PC-9 (cell line): ENCODE data around the gene SYCP2L. TPM values are rescaled to one million over a fixed set of nuclear protein-coding genes. Genes with fewer than 3 reads are reported as not detected.

ENCODE experiments used
- BruUV-seq: library from RNA; stranded (reverse); fragments of 400-500 nt; replicated peaks from 2 replicates; lab custom pipeline; 2021; lab: Mats Ljungman, UMichigan
- CTCF ChIA-PET: fragments of 300-600 bp; sonication (Branson Sonifier 250); formaldehyde crosslinking; loops from one replicate; lab custom pipeline; 2022; ENCODE audit warnings: antibody characterized with exemption; lab: Charles Lee
- POLR2A ChIA-PET: fragments of 300-600 bp; sonication (Branson Sonifier 250); formaldehyde crosslinking; loops from one replicate; lab custom pipeline; 2022; ENCODE audit warnings: antibody characterized with exemption; ENCODE audit not compliant: unreplicated experiment; lab: Charles Lee
- DNase-seq, 2 experiments: peaks; one replicate each; pipeline versions ENCODE4 v3.0.0 to v3.0.0-alpha.2; 2015 to 2022; ENCODE audit warnings: mixed read lengths in 1 of 2
- H2AFZ ChIP-seq: fragments of 200-600 bp; sonication (generic); 2 replicates; pipeline ENCODE4 v1.8.1; 2017; ENCODE audit warnings: antibody characterized with exemption
- H3F3A ChIP-seq: fragments of 200-600 bp; sonication (generic); 2 replicates; pipeline ENCODE4 v1.8.1; 2017; ENCODE audit warnings: antibody characterized with exemption, mild to moderate bottlenecking, low read depth; ENCODE audit not compliant: insufficient read depth
- H3K27ac ChIP-seq: fragments of 200-600 bp; sonication (generic); 2 replicates; pipeline ENCODE4 v1.6.1; 2016; ENCODE audit warnings: mixed run types
- H3K27me3 ChIP-seq: fragments of 200-600 bp; sonication (generic); 2 replicates; pipeline ENCODE4 v1.6.1; 2016; ENCODE audit warnings: low read depth, mixed run types; ENCODE audit not compliant: insufficient read depth
- H3K36me3 ChIP-seq: fragments of 200-600 bp; sonication (generic); 2 replicates; pipeline ENCODE4 v1.6.1; 2016; ENCODE audit warnings: low read depth, mixed run types
- H3K4me1 ChIP-seq: fragments of 200-600 bp; sonication (generic); replicated peaks from 2 replicates; pipeline ENCODE4 v1.6.1; 2016; ENCODE audit warnings: mixed run types; ENCODE audit not compliant: insufficient read depth
- H3K4me2 ChIP-seq: fragments of 200-600 bp; sonication (generic); 2 replicates; pipeline ENCODE4 v1.6.1; 2017; ENCODE audit warnings: mixed run types
- H3K4me3 ChIP-seq: fragments of 200-600 bp; sonication (generic); 2 replicates; pipeline ENCODE4 v1.6.1; 2016; ENCODE audit warnings: mixed run types
- H3K79me2 ChIP-seq: fragments of 200-600 bp; sonication (generic); 2 replicates; pipeline ENCODE4 v1.6.1; 2017; ENCODE audit warnings: low read depth, mixed run types
- H3K9me2 ChIP-seq: fragments of 200-600 bp; sonication (generic); 2 replicates; pipeline ENCODE4 v1.8.1; 2017; ENCODE audit warnings: mild to moderate bottlenecking; ENCODE audit not compliant: insufficient read depth
- H3K9me3 ChIP-seq: fragments of 200-600 bp; sonication (generic); 2 replicates; pipeline ENCODE4 v1.8.1; 2016; ENCODE audit warnings: low read depth; ENCODE audit not compliant: insufficient read depth
- H4K20me1 ChIP-seq: fragments of 200-600 bp; sonication (generic); 2 replicates; pipeline ENCODE4 v1.8.1; 2017; ENCODE audit not compliant: insufficient read depth
- EZH2 ChIP-seq: fragments of 200-600 bp; sonication (generic); IDR thresholded peaks from 2 replicates; pipeline ENCODE4 v1.8.0; 2017; ENCODE audit warnings: antibody characterized with exemption, low read depth
- intact Hi-C: fragments of 100-400 bp; cut with micrococcal nuclease; formaldehyde crosslinking; loops from one replicate; pipeline ENCODE4 v1.10.0; 2022; ENCODE audit not compliant: unreplicated experiment
- total RNA-seq: library from RNA; stranded (reverse); gene quantifications from 2 replicates; pipeline ENCODE4 v1.2.3, GENCODE V29; 2021
- TF ChIP-seq, protein P1 (sequence below): fragments of 200-600 bp; sonication (generic); conservative IDR thresholded peaks from 2 replicates; pipeline ENCODE4 v1.6.1; 2017; ENCODE audit warnings: mixed run types, antibody characterized with exemption, mild to moderate bottlenecking, moderate library complexity

Gene SYCP2L
- total RNA-seq, 1 experiment from 2014 or later = 12.6 TPM

DNA sequence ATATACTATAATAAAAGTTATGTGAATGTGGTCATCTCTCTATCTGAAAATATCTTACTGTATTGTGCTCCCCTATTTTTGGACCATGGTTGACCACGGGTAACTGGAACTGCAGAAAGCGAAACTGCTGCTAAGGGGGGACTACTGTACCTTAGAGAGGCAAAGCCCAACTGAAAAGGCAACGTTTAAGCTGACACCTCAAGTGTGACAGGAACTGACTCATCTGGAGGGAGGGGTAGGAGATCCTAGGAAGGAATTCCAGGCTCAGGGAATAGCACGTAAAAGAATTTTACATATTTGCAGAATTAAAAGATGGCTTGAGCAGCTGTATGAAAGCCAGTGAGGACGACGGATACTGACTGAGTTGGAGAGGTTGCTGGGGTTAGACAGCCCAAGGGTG, 122.5 kb downstream of the SYCP2L start:
- H3K4me1 ChIP-seq = peaks cover 28% of the 10 kb centered on the region
- H3K79me2 ChIP-seq = no peaks in the 10 kb centered on the region
- no peak for TF ChIP-seq EZH2
- TF ChIP-seq, protein P1, sequence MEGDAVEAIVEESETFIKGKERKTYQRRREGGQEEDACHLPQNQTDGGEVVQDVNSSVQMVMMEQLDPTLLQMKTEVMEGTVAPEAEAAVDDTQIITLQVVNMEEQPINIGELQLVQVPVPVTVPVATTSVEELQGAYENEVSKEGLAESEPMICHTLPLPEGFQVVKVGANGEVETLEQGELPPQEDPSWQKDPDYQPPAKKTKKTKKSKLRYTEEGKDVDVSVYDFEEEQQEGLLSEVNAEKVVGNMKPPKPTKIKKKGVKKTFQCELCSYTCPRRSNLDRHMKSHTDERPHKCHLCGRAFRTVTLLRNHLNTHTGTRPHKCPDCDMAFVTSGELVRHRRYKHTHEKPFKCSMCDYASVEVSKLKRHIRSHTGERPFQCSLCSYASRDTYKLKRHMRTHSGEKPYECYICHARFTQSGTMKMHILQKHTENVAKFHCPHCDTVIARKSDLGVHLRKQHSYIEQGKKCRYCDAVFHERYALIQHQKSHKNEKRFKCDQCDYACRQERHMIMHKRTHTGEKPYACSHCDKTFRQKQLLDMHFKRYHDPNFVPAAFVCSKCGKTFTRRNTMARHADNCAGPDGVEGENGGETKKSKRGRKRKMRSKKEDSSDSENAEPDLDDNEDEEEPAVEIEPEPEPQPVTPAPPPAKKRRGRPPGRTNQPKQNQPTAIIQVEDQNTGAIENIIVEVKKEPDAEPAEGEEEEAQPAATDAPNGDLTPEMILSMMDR = no peak
- ChIA-PET CTCF (no interaction called here), POLR2A (interaction anchor here (0.6 kb wide), 2 partner anchors 18 to 21 kb away, joined by 6 to 8 read pairs; no protein-coding TSS in a partner anchor)
- intact Hi-C loops = loop anchor here (2.0 kb wide), 1 partner anchor 59 kb away; no protein-coding TSS in a partner anchor
- no peaks in the 10 kb centered on the region for H3K9me2 ChIP-seq
- H3K36me3 ChIP-seq = no peaks in the 10 kb centered on the region
- H3F3A ChIP-seq = 0 out of 2 replicates have a peak, but pooled peaks cover 10% of the 10 kb centered on the region
- H3K27me3 ChIP-seq = no peaks in the 10 kb centered on the region
- no peak overlapping the region for H2AFZ ChIP-seq
- DNase-seq = peak in 1 of 2 experiments; percentile 13
- H3K4me3 ChIP-seq = no peak overlapping the region
- H4K20me1 ChIP-seq = no peaks in the 10 kb centered on the region
- peak overlapping the region; percentile 31; the same call in 1 of the 2 replicates for H3K4me2 ChIP-seq
- no TSS peak for BruUV-seq
- H3K9me3 ChIP-seq = no peaks in the 10 kb centered on the region
- no peak overlapping the region for H3K27ac ChIP-seq

DNA sequence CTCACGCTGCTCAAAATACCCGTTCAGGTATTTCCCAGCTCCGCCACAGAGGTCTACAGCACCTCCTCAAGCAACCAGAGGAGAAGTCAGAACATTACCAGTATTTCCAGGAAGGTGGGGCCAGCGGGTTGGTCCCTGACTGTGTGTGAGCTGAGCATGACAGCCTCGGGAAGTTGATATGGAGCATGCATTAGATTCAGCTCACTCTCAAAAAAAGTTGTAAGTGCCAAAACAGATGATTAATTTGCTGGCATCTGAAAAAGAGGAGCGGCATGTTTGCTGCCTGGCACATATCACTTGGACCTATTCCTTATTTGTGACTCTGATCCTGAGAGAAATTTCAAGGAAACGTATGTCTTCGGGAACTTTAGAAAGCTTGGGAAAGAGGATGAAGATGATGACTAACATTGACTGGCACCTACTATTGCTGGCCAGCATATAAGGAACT, 125.0 kb downstream of the SYCP2L start:
- Histone ChIP-seq H2AFZ (no peak overlapping the region), H4K20me1 (no peaks in the 10 kb centered on the region), H3F3A (0 out of 2 replicates have a peak, but pooled peaks cover 10% of the 10 kb centered on the region), H3K27ac (no peak overlapping the region), H3K79me2 (no peaks in the 10 kb centered on the region), H3K9me2 (no peaks in the 10 kb centered on the region), H3K4me3 (no peak overlapping the region), H3K4me2 (no peak overlapping the region), H3K36me3 (no peaks in the 10 kb centered on the region), H3K9me3 (no peaks in the 10 kb centered on the region), H3K27me3 (no peaks in the 10 kb centered on the region), H3K4me1 (peaks cover 28% of the 10 kb centered on the region)
- intact Hi-C loops = no loop called here
- TF ChIP-seq, protein P1 = no peak
- TF ChIP-seq EZH2 = no peak
- BruUV-seq = no TSS peak
- DNase-seq = peak in 1 of 2 experiments; percentile 20
- ChIA-PET POLR2A (interaction anchor here (0.5 kb wide), 1 partner anchor 489 kb away, joined by 7 read pairs; no protein-coding TSS in a partner anchor), CTCF (no interaction called here)

DNA sequence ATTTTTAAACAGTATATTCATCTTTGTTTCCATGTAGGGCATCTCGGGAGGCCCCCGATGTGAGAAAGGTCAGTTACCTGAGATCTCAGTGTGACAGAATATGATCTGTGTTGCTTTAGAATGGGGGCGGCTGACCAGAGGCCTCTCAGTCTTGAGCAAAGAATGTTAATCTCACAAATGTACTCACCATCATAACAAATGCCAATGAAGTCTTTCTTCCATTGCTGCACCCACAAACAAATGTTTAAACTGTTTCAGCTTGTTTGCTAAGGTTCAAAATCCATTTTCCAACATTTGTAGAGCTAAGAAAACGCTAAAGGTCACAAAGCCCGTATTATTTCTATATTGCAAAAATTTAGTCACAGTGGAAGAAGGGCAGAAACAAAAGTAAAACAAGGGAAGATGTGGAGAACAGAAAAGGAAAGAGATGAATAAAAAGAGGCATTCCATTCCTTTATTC, 125.5 kb downstream of the SYCP2L start:
- Histone ChIP-seq H3F3A (0 out of 2 replicates have a peak, but pooled peaks cover 10% of the 10 kb centered on the region), H3K79me2 (no peaks in the 10 kb centered on the region), H4K20me1 (no peaks in the 10 kb centered on the region), H2AFZ (no peak overlapping the region), H3K4me2 (no peak overlapping the region), H3K4me1 (peaks cover 24% of the 10 kb centered on the region), H3K9me3 (no peaks in the 10 kb centered on the region), H3K9me2 (no peaks in the 10 kb centered on the region), H3K27me3 (no peaks in the 10 kb centered on the region), H3K36me3 (no peaks in the 10 kb centered on the region), H3K4me3 (no peak overlapping the region), H3K27ac (no peak overlapping the region)
- TF ChIP-seq, protein P1 = no peak
- TF ChIP-seq EZH2 = no peak
- no peak for DNase-seq
- no TSS peak for BruUV-seq
- POLR2A ChIA-PET = no interaction called here
- intact Hi-C loops = no loop called here
- CTCF ChIA-PET = no interaction called here
